HG02571 (cell line): ENCODE results near the gene ZNF107.
"Not testable (repeated sequence)": the region's sequence is repeated elsewhere in the genome, so short reads cannot be mapped to it uniquely, and the experiment has no call there.

Experiments
- ATAC-seq: cut with Tn5 transposase; IDR thresholded peaks from one replicate; pipeline ENCODE4 v1.9.1; 2021; ENCODE audit warnings: mild to moderate bottlenecking, moderate library complexity; ENCODE audit not compliant: unreplicated experiment

Gene ZNF107

GRCh38 chr7:64729089-64729848 is 63.3 kb downstream of the ZNF107 start:
- ATAC-seq, result no peak

GRCh38 chr7:64733550-64734240 is 67.8 kb downstream of the ZNF107 start:
- ATAC-seq, result no peak

GRCh38 chr7:64736575-64736974 is 70.6 kb downstream of the ZNF107 start:
- no peak for ATAC-seq

GRCh38 chr7:64738403-64738802 is 72.5 kb downstream of the ZNF107 start:
- ATAC-seq, result not testable (repeated sequence)

- ATAC-seq, result not testable (repeated sequence)
These were observed 73.0 kb downstream of the ZNF107 start for GRCh38 chr7:64738953-64739352.

- ATAC-seq, result no peak
These were observed 78.7 kb downstream of the ZNF107 start for GRCh38 chr7:64744680-64745079.

- ATAC-seq, result no peak
These were observed 81.9 kb downstream of the ZNF107 start for GRCh38 chr7:64747802-64748201.

GRCh38 chr7:64753032-64753431 is 87.1 kb downstream of the ZNF107 start:
- no peak for ATAC-seq

GRCh38 chr7:64755865-64756264 is 89.9 kb downstream of the ZNF107 start:
- ATAC-seq, result no peak

- ATAC-seq, result no peak
These were observed 92.2 kb downstream of the ZNF107 start for GRCh38 chr7:64758151-64758550.
